HG03135 (cell line): ENCODE measurements around the gene FAM229A.
A peak's percentile ranks its signal among the peaks of the same experiment; 100 is the strongest.
"Not testable (repeated sequence)": the region's sequence is repeated elsewhere in the genome, so short reads cannot be mapped to it uniquely, and the experiment has no call there.

Source experiments
- ATAC-seq: cut with Tn5 transposase; IDR thresholded peaks from one replicate; pipeline ENCODE4 v1.9.1; 2021; ENCODE audit warnings: mild to moderate bottlenecking, moderate library complexity; ENCODE audit not compliant: unreplicated experiment

FAM229A gene

GRCh38 chr1:32377541-32378220 is 15.4 kb upstream of the FAM229A start:
- ATAC-seq: no peak

GRCh38 chr1:32376199-32376598 is 13.9 kb upstream of the FAM229A start:
- no peak for ATAC-seq

- no peak for ATAC-seq
Measured at GRCh38 chr1:32373996-32374592, 11.8 kb upstream of the FAM229A start.

GRCh38 chr1:32372149-32372756 is 10.0 kb upstream of the FAM229A start:
- no peak for ATAC-seq

GRCh38 chr1:32367912-32368635 is 5.8 kb upstream of the FAM229A start:
- no peak for ATAC-seq

GRCh38 chr1:32365445-32365844 is 3.2 kb upstream of the FAM229A start:
- ATAC-seq: no peak

GRCh38 chr1:32364836-32365235 is 2.6 kb upstream of the FAM229A start:
- no peak for ATAC-seq

GRCh38 chr1:32363713-32364112 is 1.4 kb upstream of the FAM229A start:
- no peak for ATAC-seq

- ATAC-seq: no peak
Measured at GRCh38 chr1:32361674-32362473, 411 bp downstream of the FAM229A start.

- ATAC-seq: no peak
Measured at GRCh38 chr1:32361308-32361673, 994 bp downstream of the FAM229A start.

- no peak for ATAC-seq
Measured at GRCh38 chr1:32358435-32358834, 3.9 kb downstream of the FAM229A start.

- ATAC-seq: no peak
Measured at GRCh38 chr1:32357614-32358013, 4.7 kb downstream of the FAM229A start.

GRCh38 chr1:32356478-32356877 is 5.8 kb downstream of the FAM229A start:
- no peak for ATAC-seq

- not testable (repeated sequence) for ATAC-seq
Measured at GRCh38 chr1:32355778-32356177, 6.5 kb downstream of the FAM229A start.

GRCh38 chr1:32353886-32354570 is 8.3 kb downstream of the FAM229A start:
- ATAC-seq: no peak

GRCh38 chr1:32353431-32353830 is 8.9 kb downstream of the FAM229A start:
- ATAC-seq: no peak

- ATAC-seq: no peak
Measured at GRCh38 chr1:32352831-32353383, 9.4 kb downstream of the FAM229A start.

GRCh38 chr1:32352239-32352745 is 10.0 kb downstream of the FAM229A start:
- no peak for ATAC-seq

- ATAC-seq: peak; percentile 83
Measured at GRCh38 chr1:32351399-32352238, 10.7 kb downstream of the FAM229A start.
